K562 (cell line): ENCODE data around the gene WASHC4. TPM values are rescaled to one million over a fixed set of nuclear protein-coding genes. Genes with fewer than 3 reads are reported as not detected.
A peak's percentile ranks its signal among the peaks of the same experiment; 100 is the strongest.

Experiments used
- ATAC-seq: fragments of 200-7000 bp; cut with Tn5 transposase; 3 replicates; pipeline ENCODE4 v1.9.1; 2020; ENCODE audit warnings: moderate library complexity
- BruUV-seq: library from RNA; stranded (reverse); fragments of 400-500 nt; replicated peaks from 2 replicates; lab custom pipeline; 2021; lab: Mats Ljungman, UMichigan
- CTCF ChIA-PET: fragments of 300-600 bp; formaldehyde crosslinking; extraction: SDS; loops from one replicate; lab custom pipeline; 2021; ENCODE audit warnings: low intra/inter-chr PET ratio; lab: Yijun Ruan, JAX
- POLR2A ChIA-PET: fragments of 300-600, 350-650 bp; sonication (Branson Sonifier 250); formaldehyde crosslinking; extraction: SDS; loops from one replicate; lab custom pipeline; 2021; ENCODE audit warnings: antibody characterized with exemption, inconsistent platforms; lab: Yijun Ruan, JAX
- DNase-seq, 4 experiments: peaks; one replicate each; pipeline versions ENCODE4 v3.0.0 to v3.0.0-alpha.2; 2011 to 2018; ENCODE audit warnings: low spot score in 3 of 4, mixed read lengths in 3 of 4; ENCODE audit errors: extremely low read depth in 1 of 4
- FAIRE-seq: peaks from 2 replicates; lab custom pipeline; 2011; peaks lifted over from hg19 to GRCh38; lab: Jason Lieb, UNC
- H2AFZ ChIP-seq: 2 replicates; pipeline ENCODE4 v1.6.0; 2011; ENCODE audit warnings: low read depth, low read length, control low read depth, inconsistent platforms
- H3K27ac ChIP-seq: fragments of 200-600 bp; 3 replicates; pipeline ENCODE4 v1.8.0; 2011; ENCODE audit warnings: low read depth, mild to moderate bottlenecking, control low read depth, inconsistent platforms, low read length, moderate library complexity, mixed read lengths; ENCODE audit errors: extremely low read depth
- H3K27me3 ChIP-seq, 2 experiments: fragments of 300-600 bp in 1 of 2; 2 replicates in 1 of 2; 3 replicates in 1 of 2; pipeline versions ENCODE4 v1.6.0 to v1.8.0; 2011; ENCODE audit warnings: inconsistent platforms in 2 of 2, low read length in 2 of 2, mild to moderate bottlenecking in 1 of 2, mixed read lengths in 1 of 2, moderate library complexity in 1 of 2; ENCODE audit not compliant: control insufficient read depth in 2 of 2, insufficient read depth in 2 of 2
- H3K36me3 ChIP-seq: fragments of 300-600 bp; 3 replicates; pipeline ENCODE4 v1.8.0; 2011; ENCODE audit warnings: mild to moderate bottlenecking, low read length, inconsistent platforms; ENCODE audit not compliant: control insufficient read depth, insufficient read depth
- H3K4me1 ChIP-seq, 2 experiments: fragments of 200-600 bp in 1 of 2; replicated peaks in 1 of 2; 2 replicates in 1 of 2; 3 replicates in 1 of 2; pipeline versions ENCODE4 v1.5.1 to v1.8.0; 2011; ENCODE audit warnings: inconsistent platforms in 2 of 2, low read length in 2 of 2, mild to moderate bottlenecking in 1 of 2, mixed read lengths in 1 of 2, moderate library complexity in 1 of 2; ENCODE audit not compliant: control insufficient read depth in 2 of 2, insufficient read depth in 2 of 2
- H3K4me2 ChIP-seq: 2 replicates; pipeline ENCODE4 v1.6.1; 2011; ENCODE audit warnings: low read length, control low read depth, inconsistent platforms, mixed read lengths; ENCODE audit not compliant: insufficient read depth
- H3K4me3 ChIP-seq: fragments of 200-600 bp; sonication (generic), shearing (Covaris generic); 2 replicates; pipeline ENCODE4 v1.5.1; 2016; ENCODE audit warnings: control low read depth, inconsistent platforms
- H3K79me2 ChIP-seq: fragments of 200-600 bp; 3 replicates; pipeline ENCODE4 v1.8.0; 2011; ENCODE audit warnings: low read length, inconsistent platforms; ENCODE audit not compliant: control insufficient read depth, insufficient read depth
- H3K9ac ChIP-seq, 2 experiments: 2 replicates each; pipeline versions ENCODE4 v1.6.0 to v1.6.1; 2011; ENCODE audit warnings: low read depth in 2 of 2, low read length in 2 of 2, control low read depth in 1 of 2, inconsistent platforms in 1 of 2, mild to moderate bottlenecking in 1 of 2, mixed read lengths in 1 of 2; ENCODE audit not compliant: insufficient read depth in 1 of 2
- H3K9me1 ChIP-seq: one replicate; pipeline ENCODE4 v1.6.0; 2011; ENCODE audit warnings: inconsistent platforms, mild to moderate bottlenecking, low read length, moderate library complexity; ENCODE audit not compliant: control insufficient read depth, insufficient read depth
- H3K9me3 ChIP-seq: replicated peaks from 2 replicates; pipeline ENCODE4 v1.5.1; 2011; ENCODE audit warnings: low read depth, low read length, inconsistent platforms; ENCODE audit not compliant: control insufficient read depth, insufficient read depth
- H4K20me1 ChIP-seq: replicated peaks from 2 replicates; pipeline ENCODE4 v1.6.1; 2011; ENCODE audit warnings: low read length, inconsistent platforms, mixed read lengths; ENCODE audit not compliant: control insufficient read depth, insufficient read depth
- BRD4 ChIP-seq: fragments of 200-600 bp; sonication (generic); IDR thresholded peaks from 2 replicates; pipeline ENCODE4 v1.6.1; 2017; ENCODE audit warnings: inconsistent platforms
- E2F3 ChIP-seq: fragments of 250-450 bp; sonication (Bioruptor Pico); IDR thresholded peaks from 2 replicates; pipeline ENCODE4 v1.4.0; 2020; ENCODE audit warnings: mild to moderate bottlenecking
- EHMT2 ChIP-seq: fragments of 450-650 bp; IDR thresholded peaks from 2 replicates; pipeline ENCODE4 v1.6.1; 2018; ENCODE audit warnings: antibody characterized with exemption
- TBL1XR1 ChIP-seq, 2 experiments: IDR thresholded peaks; 2 replicates each; pipeline ENCODE4 v1.6.1; 2012; ENCODE audit warnings: improper control_type of control experiment in 2 of 2, low read length in 2 of 2, mild to moderate bottlenecking in 1 of 2
- ZNF124 ChIP-seq: sonication (generic); formaldehyde crosslinking; IDR thresholded peaks from 2 replicates; pipeline ENCODE4 v1.8.1; 2022; ENCODE audit warnings: missing genetic modification reagents
- ZNF316 ChIP-seq: fragments of 450-650 bp; IDR thresholded peaks from 2 replicates; pipeline ENCODE4 v1.6.1; 2016
- WGBS: fragments of 100-300 bp; shearing (Covaris generic); methylation state at CpG from one replicate; pipeline ENCODE4 v1.1.6; 2016; ENCODE audit warnings: low coverage, mixed read lengths; ENCODE audit not compliant: insufficient coverage; ENCODE audit errors: missing lambda C conversion rate; 5-methylcytosine and 5-hydroxymethylcytosine counted together
- in situ Hi-C: fragments of 300-500 bp; cut with MboI; formaldehyde crosslinking; loops from 4 replicates; pipeline ENCODE4 v1.15.0; 2018; ENCODE audit warnings: inconsistent platforms, mixed read lengths
- intact Hi-C: fragments of 100-400 bp; cut with micrococcal nuclease; formaldehyde crosslinking; loops from 2 replicates; pipeline ENCODE4 v1.14.2; 2022
- polyA plus RNA-seq, 8 experiments: library from polyadenylated mRNA; depleted of rRNA in 4 of 8; stranded (reverse) in 5 of 8; unstranded in 3 of 8; fragments of >200 nt; fragmentation: Nextera tagmentation in 2 of 8; fragmentation: Illumina TruSeq in 1 of 8; extraction: Ambion mirVana in 2 of 8; extraction: Trizol in 1 of 8; gene quantifications; 2 replicates each; pipeline versions ENCODE4 v1.2.1 to v1.2.3, GENCODE V29; 2011 to 2014; ENCODE audit warnings: inconsistent platforms in 1 of 8, missing spikeins in 1 of 8
- total RNA-seq, 7 experiments: library from RNA; depleted of rRNA in 6 of 7; stranded (reverse); fragments of >200 nt in 6 of 7; fragmentation: Illumina TruSeq in 2 of 7; extraction: Trizol in 2 of 7; gene quantifications; 2 replicates each; pipeline versions ENCODE4 v1.2.1 to v1.2.3, GENCODE V29; 2011 to 2021; ENCODE audit warnings: low replicate concordance in 1 of 7
- TF ChIP-seq, protein P1 (sequence below), 2 experiments: fragments of 450-650 bp; formaldehyde crosslinking in 1 of 2; IDR thresholded peaks; 2 replicates each; pipeline versions ENCODE4 v1.4.0 to v1.6.1; 2014 to 2020; ENCODE audit warnings: mild to moderate bottlenecking in 2 of 2, borderline replicate concordance in 1 of 2, low read depth in 1 of 2

The WASHC4 gene
- total and polyA plus RNA-seq, 9 of the 15 experiments (the other 6 are each of a cell fraction or from before 2014, with no cell fraction given): 12.5 to 38.5 (median 21.3) TPM

GRCh38 chr12:105206686-105207374, 99.3 kb downstream of the WASHC4 start:
- CTCF ChIA-PET: no interaction called here
- POLR2A ChIA-PET: interaction anchor here (1.1 kb wide), 1 partner anchor 23 kb away, joined by 3 read pairs; no protein-coding TSS in a partner anchor
- ATAC-seq: no peak

More at GRCh38 chr12:105206686-105207374, 99.3 kb downstream of the WASHC4 start:
- BruUV-seq: no TSS peak
- in situ Hi-C loops (no loop called here), intact Hi-C loops (no loop called here)
- no peaks in the 10 kb centered on the region for H3K27me3 ChIP-seq
- H3K27ac ChIP-seq: no peak overlapping the region
- H3K9me1 ChIP-seq: no peaks in the 10 kb centered on the region
- FAIRE-seq: no peak
- no peaks in the 10 kb centered on the region; the same call in 1 of the 2 replicates for H4K20me1 ChIP-seq
- peaks cover 5% of the 10 kb centered on the region; the same call in 2 of the 3 replicates for H3K36me3 ChIP-seq
- 81% methylated on average over 16 of the region's 16 CpGs for WGBS
- TF ChIP-seq ZNF316: no peak
- no peak for TF ChIP-seq TBL1XR1 (IDR thresholded peaks at IDR 0.05; ENCODE audit: low read length in 2 of 2)
- TF ChIP-seq ZNF124: no peak
- TF ChIP-seq EHMT2: peak; percentile 42; the same call in 1 of the 2 replicates
- TF ChIP-seq E2F3: no peak
- TF ChIP-seq BRD4: no peak
- TF ChIP-seq, protein P1, sequence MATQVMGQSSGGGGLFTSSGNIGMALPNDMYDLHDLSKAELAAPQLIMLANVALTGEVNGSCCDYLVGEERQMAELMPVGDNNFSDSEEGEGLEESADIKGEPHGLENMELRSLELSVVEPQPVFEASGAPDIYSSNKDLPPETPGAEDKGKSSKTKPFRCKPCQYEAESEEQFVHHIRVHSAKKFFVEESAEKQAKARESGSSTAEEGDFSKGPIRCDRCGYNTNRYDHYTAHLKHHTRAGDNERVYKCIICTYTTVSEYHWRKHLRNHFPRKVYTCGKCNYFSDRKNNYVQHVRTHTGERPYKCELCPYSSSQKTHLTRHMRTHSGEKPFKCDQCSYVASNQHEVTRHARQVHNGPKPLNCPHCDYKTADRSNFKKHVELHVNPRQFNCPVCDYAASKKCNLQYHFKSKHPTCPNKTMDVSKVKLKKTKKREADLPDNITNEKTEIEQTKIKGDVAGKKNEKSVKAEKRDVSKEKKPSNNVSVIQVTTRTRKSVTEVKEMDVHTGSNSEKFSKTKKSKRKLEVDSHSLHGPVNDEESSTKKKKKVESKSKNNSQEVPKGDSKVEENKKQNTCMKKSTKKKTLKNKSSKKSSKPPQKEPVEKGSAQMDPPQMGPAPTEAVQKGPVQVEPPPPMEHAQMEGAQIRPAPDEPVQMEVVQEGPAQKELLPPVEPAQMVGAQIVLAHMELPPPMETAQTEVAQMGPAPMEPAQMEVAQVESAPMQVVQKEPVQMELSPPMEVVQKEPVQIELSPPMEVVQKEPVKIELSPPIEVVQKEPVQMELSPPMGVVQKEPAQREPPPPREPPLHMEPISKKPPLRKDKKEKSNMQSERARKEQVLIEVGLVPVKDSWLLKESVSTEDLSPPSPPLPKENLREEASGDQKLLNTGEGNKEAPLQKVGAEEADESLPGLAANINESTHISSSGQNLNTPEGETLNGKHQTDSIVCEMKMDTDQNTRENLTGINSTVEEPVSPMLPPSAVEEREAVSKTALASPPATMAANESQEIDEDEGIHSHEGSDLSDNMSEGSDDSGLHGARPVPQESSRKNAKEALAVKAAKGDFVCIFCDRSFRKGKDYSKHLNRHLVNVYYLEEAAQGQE (IDR thresholded peaks at IDR 0.05; ENCODE audit: borderline replicate concordance): peak; percentile 74
- TF ChIP-seq, protein P1 (CRISPR knock-in tag; IDR thresholded peaks at IDR 0.05; ENCODE audit: low read depth): no peak
- TF ChIP-seq, all 486 proteins: peak for 2
- no peak for DNase-seq
- Histone ChIP-seq H3K4me1 (no peaks in the 10 kb centered on the region), H3K9ac (no peak overlapping the region), H3K4me3 (no peak overlapping the region), H2AFZ (no peak overlapping the region), H3K9me3 (no peaks in the 10 kb centered on the region), H3K4me2 (no peak overlapping the region), H3K79me2 (no peaks in the 10 kb centered on the region)
